Astrocyte (in vitro differentiated cells and primary cell): ENCODE measurements around the gene EAPP. TPM values are rescaled to one million over a fixed set of nuclear protein-coding genes. Genes with fewer than 3 reads are reported as not detected.

Experiments
- DNase-seq: peaks from one replicate; pipeline ENCODE4 v3.0.0-alpha.2; 2010; ENCODE audit warnings: low read depth
- FAIRE-seq: peaks from 2 replicates; lab custom pipeline; 2011; peaks lifted over from hg19 to GRCh38; lab: Jason Lieb, UNC
- H2AFZ ChIP-seq: 2 replicates; pipeline ENCODE4 v1.6.0; 2012; ENCODE audit warnings: low read depth, low read length, inconsistent platforms
- H3K27ac ChIP-seq: 2 replicates; pipeline ENCODE4 v1.5.1; 2011; ENCODE audit warnings: low read depth, low read length, inconsistent platforms
- H3K27me3 ChIP-seq: 2 replicates; pipeline ENCODE4 v1.6.0; 2011; ENCODE audit warnings: low read length, inconsistent platforms; ENCODE audit not compliant: insufficient read depth
- H3K36me3 ChIP-seq: 2 replicates; pipeline ENCODE4 v1.5.1; 2011; ENCODE audit warnings: low read length, inconsistent platforms; ENCODE audit not compliant: insufficient read depth
- H3K4me1 ChIP-seq: 2 replicates; pipeline ENCODE4 v1.5.1; 2011; ENCODE audit warnings: low read length, inconsistent platforms; ENCODE audit not compliant: insufficient read depth
- H3K4me2 ChIP-seq: 2 replicates; pipeline ENCODE4 v1.6.0; 2012; ENCODE audit warnings: low read length, inconsistent platforms
- H3K4me3 ChIP-seq: 2 replicates; pipeline ENCODE4 v1.5.1; 2011; ENCODE audit warnings: low read depth, mild to moderate bottlenecking, low read length, inconsistent platforms; ENCODE audit not compliant: insufficient read depth
- H3K79me2 ChIP-seq: 2 replicates; pipeline ENCODE4 v1.6.0; 2012; ENCODE audit warnings: mild to moderate bottlenecking, low read length, inconsistent platforms; ENCODE audit not compliant: insufficient read depth
- H3K9ac ChIP-seq: 2 replicates; pipeline ENCODE4 v1.6.0; 2012; ENCODE audit warnings: mild to moderate bottlenecking, low read length, inconsistent platforms
- H3K9me3 ChIP-seq: 2 replicates; pipeline ENCODE4 v1.5.1; 2012; ENCODE audit warnings: low read depth, mild to moderate bottlenecking, low read length, inconsistent platforms; ENCODE audit not compliant: insufficient read depth
- H4K20me1 ChIP-seq: 2 replicates; pipeline ENCODE4 v1.6.0; 2012; ENCODE audit warnings: low read length, inconsistent platforms; ENCODE audit not compliant: insufficient read depth
- H3K27ac Mint-ChIP-seq: one replicate; pipeline ENCODE4 v1.8.0; 2021; ENCODE audit warnings: mild to moderate bottlenecking, mixed read lengths; ENCODE audit not compliant: unreplicated experiment
- H3K27me3 Mint-ChIP-seq: one replicate; pipeline ENCODE4 v1.8.0; 2021; ENCODE audit warnings: low read depth, mixed read lengths; ENCODE audit not compliant: unreplicated experiment
- H3K36me3 Mint-ChIP-seq: one replicate; pipeline ENCODE4 v1.8.0; 2021; ENCODE audit warnings: low read depth, mixed read lengths; ENCODE audit not compliant: unreplicated experiment
- H3K4me1 Mint-ChIP-seq: one replicate; pipeline ENCODE4 v1.8.0; 2021; ENCODE audit warnings: low read depth, mixed read lengths; ENCODE audit not compliant: unreplicated experiment
- H3K4me3 Mint-ChIP-seq: one replicate; pipeline ENCODE4 v1.8.0; 2021; ENCODE audit warnings: mild to moderate bottlenecking, moderate library complexity, mixed read lengths; ENCODE audit not compliant: unreplicated experiment
- H3K9me3 Mint-ChIP-seq: one replicate; pipeline ENCODE4 v1.8.0; 2021; ENCODE audit warnings: mild to moderate bottlenecking, mixed read lengths; ENCODE audit not compliant: unreplicated experiment
- EZH2 ChIP-seq: IDR thresholded peaks from 2 replicates; pipeline ENCODE4 v1.6.1; 2012; ENCODE audit warnings: mild to moderate bottlenecking, low read length, inconsistent platforms; ENCODE audit not compliant: insufficient read depth
- total RNA-seq: library from RNA; stranded (reverse); gene quantifications from 2 replicates; pipeline ENCODE4 v1.2.1, GENCODE V29; 2021
- TF ChIP-seq, protein P1 (sequence below): IDR thresholded peaks from 2 replicates; pipeline ENCODE4 v1.5.1; 2011; ENCODE audit warnings: low read depth, mild to moderate bottlenecking, inconsistent platforms, low read length, moderate library complexity; ENCODE audit not compliant: insufficient read depth

Gene EAPP
- total RNA-seq, 1 donor from 2014 or later = 47.9 TPM

GRCh38 chr14:34498684-34499412 is 40.7 kb downstream of the EAPP start:
- H2AFZ ChIP-seq = no peak overlapping the region
- H3K36me3 ChIP-seq = no peaks in the 10 kb centered on the region
- FAIRE-seq = no peak
- Mint-ChIP-seq H3K27me3 (no peaks in the 10 kb centered on the region), H3K4me3 (no peak overlapping the region), H3K27ac (no peak overlapping the region), H3K9me3 (no peaks in the 10 kb centered on the region), H3K36me3 (no peaks in the 10 kb centered on the region), H3K4me1 (peaks cover 29% of the 10 kb centered on the region)
- H3K9ac ChIP-seq = no peak overlapping the region
- H4K20me1 ChIP-seq = no peaks in the 10 kb centered on the region
- no peaks in the 10 kb centered on the region for H3K79me2 ChIP-seq
- TF ChIP-seq, protein P1, sequence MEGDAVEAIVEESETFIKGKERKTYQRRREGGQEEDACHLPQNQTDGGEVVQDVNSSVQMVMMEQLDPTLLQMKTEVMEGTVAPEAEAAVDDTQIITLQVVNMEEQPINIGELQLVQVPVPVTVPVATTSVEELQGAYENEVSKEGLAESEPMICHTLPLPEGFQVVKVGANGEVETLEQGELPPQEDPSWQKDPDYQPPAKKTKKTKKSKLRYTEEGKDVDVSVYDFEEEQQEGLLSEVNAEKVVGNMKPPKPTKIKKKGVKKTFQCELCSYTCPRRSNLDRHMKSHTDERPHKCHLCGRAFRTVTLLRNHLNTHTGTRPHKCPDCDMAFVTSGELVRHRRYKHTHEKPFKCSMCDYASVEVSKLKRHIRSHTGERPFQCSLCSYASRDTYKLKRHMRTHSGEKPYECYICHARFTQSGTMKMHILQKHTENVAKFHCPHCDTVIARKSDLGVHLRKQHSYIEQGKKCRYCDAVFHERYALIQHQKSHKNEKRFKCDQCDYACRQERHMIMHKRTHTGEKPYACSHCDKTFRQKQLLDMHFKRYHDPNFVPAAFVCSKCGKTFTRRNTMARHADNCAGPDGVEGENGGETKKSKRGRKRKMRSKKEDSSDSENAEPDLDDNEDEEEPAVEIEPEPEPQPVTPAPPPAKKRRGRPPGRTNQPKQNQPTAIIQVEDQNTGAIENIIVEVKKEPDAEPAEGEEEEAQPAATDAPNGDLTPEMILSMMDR = peak; percentile 4
- no peak for TF ChIP-seq EZH2
- peaks cover 34% of the 10 kb centered on the region for H3K4me1 ChIP-seq
- no peaks in the 10 kb centered on the region for H3K27me3 ChIP-seq
- DNase-seq = peak; percentile 18
- H3K4me3 ChIP-seq = no peak overlapping the region
- H3K9me3 ChIP-seq = no peaks in the 10 kb centered on the region
- no peak overlapping the region for H3K27ac ChIP-seq
- H3K4me2 ChIP-seq = no peak overlapping the region

GRCh38 chr14:34496679-34497513 is 42.6 kb downstream of the EAPP start:
- H3K9ac ChIP-seq = peak overlapping the region; percentile 82
- H3K79me2 ChIP-seq = no peaks in the 10 kb centered on the region
- Mint-ChIP-seq H3K9me3 (no peaks in the 10 kb centered on the region), H3K27me3 (no peaks in the 10 kb centered on the region), H3K27ac (peak overlapping the region; percentile 99), H3K4me1 (peaks cover 17% of the 10 kb centered on the region), H3K4me3 (peak overlapping the region; percentile 27), H3K36me3 (no peaks in the 10 kb centered on the region)
- peaks cover 18% of the 10 kb centered on the region for H3K4me1 ChIP-seq
- H3K27me3 ChIP-seq = no peaks in the 10 kb centered on the region
- peak overlapping the region; percentile 12 for H3K4me3 ChIP-seq
- peak overlapping the region; percentile 81 for H2AFZ ChIP-seq
- H3K9me3 ChIP-seq = no peaks in the 10 kb centered on the region
- no peaks in the 10 kb centered on the region for H4K20me1 ChIP-seq
- DNase-seq (peak; percentile 100), FAIRE-seq (peak; percentile 54)
- no peaks in the 10 kb centered on the region for H3K36me3 ChIP-seq
- peak overlapping the region; percentile 97 for H3K27ac ChIP-seq
- H3K4me2 ChIP-seq = peak overlapping the region; percentile 63
- no peak for TF ChIP-seq EZH2
- TF ChIP-seq, protein P1 = peak; percentile 18
